ENCODE data around the gene IKZF1.
A peak's percentile ranks its signal among the peaks of the same experiment; 100 is the strongest.
"Not testable (repeated sequence)": the region's sequence is repeated elsewhere in the genome, so short reads cannot be mapped to it uniquely, and the experiment has no call there.

The IKZF1 gene

DNA sequence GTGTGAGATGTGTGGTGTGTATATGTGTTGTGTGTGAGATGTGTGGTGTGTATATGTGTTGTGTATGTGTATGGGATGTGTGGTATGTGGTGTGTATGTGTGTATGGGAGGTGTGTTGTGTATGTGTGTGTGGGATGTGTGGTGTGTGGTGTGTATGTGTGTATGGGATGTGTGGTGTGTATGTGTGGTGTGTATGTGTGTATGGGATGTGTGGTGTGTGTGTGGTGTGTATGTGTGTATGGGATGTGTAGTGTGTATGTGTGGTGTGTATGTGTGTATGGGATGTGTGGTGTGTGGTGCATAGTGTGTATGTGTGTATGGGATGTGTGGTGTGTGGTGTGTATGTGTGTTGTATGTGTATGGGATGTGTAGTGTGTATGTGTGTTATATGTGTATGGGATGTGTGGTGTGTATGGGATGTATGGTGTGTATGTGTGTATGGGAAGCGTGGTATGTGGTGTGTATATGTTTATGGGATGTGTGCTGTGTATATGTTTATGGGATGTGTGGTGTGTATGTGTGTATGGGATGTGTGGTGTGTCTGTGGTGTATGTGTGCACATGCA, 30.8 kb downstream of the IKZF1 start:
- DNase-seq = no peak

DNA sequence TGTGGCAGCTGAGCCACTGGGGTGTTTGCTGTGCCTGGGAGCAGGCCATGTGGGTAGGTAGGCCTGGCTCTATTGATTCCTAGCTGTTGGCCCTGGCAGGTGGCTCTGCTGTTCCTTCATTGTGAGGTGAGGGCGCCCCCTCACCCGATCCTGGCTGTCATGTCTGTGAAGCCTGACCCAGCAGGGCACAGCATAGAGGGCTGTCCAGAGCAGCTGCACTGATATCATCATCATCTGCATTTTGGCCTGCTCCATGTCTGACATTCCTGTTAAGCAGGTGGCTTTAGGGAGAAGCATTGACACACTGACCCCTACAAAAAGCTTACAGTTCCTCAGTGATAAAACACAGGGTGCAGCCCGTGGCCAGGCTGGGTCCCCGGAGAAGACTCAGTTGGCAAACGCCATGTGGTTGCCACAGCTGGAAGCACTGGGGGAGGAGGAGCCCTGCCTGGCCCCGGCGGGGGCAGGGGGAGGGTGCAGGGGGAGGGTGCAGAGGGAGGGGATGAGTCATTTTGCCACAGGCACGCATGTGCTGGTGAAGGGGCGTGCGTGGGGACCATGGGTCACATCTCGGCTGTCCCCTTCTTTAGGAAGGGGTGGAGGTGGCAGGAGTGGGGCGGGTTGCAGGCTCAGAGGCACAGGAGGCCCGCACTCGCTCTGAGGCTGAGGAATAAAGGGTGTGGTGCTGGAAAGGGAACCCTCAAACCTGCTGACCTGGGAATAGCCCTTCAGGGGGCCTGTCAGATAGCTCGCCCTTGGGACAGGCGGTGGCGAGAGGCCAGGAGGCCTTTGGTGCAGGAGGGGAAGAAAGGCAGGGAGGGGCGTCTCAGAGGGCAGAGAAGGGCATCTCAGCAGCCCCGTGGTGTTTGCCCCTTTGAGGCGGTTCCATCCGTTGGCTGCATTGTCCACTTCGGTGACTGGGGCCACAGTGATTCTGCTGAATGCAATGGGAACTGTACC, 31.6 kb downstream of the IKZF1 start:
- DNase-seq = peak; percentile 9

DNA sequence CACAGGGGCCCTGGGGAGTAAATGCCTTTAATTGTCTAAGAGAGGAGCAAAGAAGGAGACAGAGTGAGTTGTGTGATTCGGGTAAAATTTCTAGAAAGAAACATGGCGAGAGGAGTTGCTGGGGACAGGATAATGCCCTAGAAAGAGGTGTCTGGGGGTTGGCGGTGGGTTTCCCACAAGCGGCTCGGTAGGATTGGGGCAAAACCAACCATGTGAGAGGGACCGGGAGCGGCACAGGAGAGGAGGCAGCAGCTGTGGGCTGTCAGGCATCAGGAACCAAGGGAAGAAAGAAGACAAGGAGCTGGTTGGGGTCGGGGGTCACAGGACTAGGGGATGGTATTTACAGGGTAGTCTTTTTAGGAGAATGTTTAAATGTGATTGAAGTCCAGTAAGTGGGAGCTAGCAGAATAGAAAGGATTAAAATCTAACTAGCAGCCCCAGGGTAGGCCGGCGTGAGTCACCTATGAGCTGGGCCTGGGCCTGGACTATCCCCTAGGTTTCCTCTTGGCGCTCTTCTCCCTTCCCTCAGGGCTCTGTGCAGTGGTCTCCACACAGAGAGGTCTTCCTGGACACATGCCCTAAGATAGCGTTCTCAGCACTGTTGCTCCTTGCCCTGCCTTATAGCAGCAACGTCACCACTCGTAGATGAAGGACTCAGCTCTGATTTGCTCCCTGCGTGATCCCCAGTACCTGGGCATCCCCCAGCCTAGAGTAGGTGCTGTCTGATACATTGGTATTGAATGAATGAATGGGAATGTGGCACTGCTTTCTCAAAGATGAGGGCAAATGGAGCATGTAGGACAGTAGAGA, 32.6 kb downstream of the IKZF1 start:
- DNase-seq = no peak

DNA sequence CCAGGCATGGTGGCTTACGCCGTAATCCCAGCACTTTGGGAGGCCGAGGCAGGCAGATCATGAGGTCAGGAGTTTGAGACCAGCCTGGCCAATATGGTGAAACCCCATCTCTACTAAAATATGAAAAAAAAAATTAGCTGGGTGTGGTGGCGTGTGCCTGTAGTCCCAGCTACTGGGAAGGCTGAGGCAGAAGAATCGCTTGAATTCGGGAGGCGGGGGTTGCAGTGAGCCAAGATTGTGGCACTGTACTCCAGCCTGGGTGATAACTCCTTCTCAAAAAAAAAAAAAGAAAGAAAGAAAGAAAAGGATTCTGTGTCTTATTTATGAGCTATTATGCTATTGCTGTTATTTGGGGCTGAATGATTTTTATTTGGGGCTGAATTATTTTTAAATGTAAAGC, 35.0 kb downstream of the IKZF1 start:
- DNase-seq = not testable (repeated sequence)

DNA sequence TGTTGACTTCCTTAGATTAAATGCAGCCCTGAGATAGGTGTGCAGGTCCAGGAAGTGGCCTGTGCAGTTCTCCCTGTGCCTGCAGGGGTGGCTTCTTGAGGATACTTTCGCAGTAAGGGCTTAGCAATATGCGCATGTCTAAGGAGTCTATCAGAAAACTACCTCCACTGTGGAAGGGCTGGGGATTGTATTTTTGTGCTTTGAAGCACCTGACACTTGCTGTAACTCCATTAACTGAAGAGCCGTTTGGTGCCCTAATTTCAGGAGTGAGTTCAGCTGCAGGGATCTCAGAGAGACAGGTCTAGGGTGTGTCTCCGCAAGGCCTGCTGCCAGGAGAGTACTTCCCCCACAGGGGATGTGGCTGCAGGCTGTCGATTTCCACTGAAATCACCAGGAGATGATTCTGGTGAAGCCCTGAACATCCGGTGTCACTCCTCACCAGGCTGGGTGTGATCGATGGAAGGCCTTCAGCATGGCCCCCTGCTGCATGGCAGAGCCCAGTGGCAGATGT, 35.5 kb downstream of the IKZF1 start:
- DNase-seq = peak; percentile 38

DNA sequence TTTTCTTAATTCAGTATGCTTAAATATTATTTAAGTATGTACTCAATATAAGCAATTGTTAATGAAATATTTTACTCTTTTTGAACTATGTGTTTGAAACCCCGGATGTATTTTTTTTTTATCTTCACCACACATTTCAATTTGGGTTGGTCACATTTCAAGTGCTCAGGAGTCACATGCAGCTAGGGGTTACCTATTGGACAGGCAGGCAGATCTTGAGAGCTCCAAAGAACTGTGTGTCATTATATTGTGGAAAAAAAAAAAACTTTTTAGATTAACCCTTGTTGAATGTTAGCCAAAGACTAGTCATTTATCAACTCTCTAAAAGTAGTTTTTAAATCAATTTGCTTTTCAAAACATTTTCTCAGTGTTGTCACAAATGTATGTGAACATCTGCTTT, 37.2 kb downstream of the IKZF1 start:
- no peak for DNase-seq

DNA sequence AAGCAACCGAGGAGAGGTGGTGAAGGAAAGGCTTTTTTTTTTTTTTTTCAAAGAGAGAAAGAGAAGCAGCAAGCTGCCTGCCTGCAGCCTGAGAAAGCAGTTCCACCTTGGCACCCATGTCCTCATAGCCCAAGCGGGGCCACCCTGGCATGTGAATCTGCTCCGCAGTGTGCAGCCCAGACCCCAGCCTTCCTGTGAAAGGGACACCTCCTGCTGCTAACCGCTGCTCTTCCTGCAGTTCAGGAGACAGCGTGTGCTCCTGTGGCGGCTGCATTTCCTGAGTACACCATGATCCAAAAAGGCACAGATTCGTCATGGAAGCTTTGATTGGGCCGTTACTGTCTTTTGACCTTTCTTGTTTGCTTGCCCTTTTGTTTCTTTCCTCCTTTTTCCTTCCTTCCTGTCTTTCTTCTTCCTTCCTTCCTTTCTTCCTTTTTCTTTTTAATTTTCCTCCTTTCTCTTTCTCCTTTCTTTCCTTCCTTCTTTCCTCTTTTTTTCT, 38.1 kb downstream of the IKZF1 start:
- DNase-seq = no peak

DNA sequence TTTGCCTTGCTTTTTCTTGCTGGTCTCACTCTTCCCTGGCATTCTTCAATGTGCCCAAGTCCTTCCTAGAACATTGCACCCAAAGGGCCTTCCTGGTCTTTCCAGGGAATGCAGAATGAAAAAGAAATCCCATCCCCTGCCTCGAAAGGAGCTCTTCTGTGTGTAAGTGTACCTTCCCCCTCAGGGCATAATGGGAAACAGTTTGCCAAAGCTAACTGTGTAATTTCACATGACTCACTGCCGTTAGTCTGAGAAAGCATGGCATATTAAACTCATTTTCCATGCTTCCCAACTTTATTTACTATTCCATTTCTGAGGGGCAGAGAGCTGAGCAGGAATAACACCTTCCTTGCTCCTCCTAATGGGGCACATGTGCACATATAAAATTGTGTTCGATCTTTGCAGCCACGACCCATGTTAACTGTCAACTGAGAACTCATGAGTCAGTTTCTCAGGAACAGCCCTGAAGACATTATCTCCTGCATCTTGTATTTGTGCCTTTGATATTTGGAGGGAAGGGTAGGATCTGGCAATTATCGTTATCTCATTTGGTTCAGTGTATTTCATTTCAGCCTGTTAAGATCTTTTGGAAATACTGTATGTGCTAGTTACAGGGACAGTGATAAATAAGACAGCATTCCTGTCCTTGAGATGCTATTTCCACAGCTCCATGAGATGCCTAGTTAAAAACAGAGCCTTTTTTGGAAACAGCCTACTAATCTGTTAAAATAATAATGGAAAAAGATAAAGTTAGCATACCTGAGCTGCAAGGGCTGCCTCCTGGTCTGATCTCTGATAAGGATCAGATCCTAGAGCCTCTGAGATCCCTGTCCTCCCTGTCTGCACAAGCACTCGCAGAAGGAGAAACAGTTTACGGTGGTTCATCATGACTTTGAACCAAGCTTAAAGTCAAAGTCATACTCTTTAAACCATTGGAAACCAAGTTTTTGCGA, 42.3 kb downstream of the IKZF1 start:
- no peak for DNase-seq

DNA sequence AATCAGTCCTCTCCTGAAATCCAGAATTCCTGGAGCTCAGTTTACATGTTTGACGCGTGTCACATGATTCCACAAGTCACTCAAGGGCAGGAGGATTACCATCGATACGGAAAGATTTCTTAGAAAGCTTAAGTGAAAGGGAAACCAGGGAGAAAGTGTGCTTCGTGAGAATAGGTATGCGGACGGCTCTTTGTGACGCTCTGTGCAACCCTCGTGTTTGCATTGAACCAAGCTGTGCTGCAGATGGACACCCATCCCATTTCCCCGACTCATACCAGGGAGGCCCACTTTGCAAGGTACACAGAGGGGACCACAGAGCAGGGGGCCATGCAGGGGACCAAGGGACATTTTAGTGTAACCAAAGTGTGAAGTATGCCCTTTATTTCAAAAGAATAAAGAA, 43.2 kb downstream of the IKZF1 start:
- no peak for DNase-seq

DNA sequence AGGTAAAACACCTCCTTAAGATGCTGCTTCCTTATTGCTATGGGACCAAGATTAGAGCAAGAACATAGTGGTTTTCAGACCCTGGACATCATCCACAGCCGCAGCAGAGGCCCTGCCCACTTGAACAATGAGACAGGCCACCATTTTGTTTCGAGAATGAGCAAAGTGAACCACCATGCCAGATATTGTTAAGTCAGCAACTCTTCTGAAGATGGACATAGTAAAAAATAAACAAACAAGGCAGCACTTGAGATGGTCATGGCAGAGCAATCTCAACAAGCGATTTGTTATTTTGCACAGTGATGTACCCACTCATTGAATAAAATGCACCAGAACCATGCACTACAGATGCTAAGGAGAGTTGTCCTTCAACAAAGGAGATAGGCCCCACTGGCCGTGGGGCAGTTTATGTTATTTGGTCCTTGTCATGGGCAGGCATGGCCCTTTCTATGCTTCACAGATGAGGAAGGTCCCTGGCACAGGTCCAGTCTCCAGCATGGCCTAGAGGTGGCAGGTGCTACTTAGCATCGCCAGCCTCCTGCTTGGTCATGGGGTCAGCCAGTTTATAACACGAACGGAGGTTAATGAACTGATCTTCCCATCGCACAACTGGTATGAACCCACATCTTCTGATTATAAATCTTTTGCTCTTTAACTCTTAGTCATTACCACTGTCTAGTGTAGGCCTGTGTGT, 44.1 kb downstream of the IKZF1 start:
- DNase-seq = no peak

DNA sequence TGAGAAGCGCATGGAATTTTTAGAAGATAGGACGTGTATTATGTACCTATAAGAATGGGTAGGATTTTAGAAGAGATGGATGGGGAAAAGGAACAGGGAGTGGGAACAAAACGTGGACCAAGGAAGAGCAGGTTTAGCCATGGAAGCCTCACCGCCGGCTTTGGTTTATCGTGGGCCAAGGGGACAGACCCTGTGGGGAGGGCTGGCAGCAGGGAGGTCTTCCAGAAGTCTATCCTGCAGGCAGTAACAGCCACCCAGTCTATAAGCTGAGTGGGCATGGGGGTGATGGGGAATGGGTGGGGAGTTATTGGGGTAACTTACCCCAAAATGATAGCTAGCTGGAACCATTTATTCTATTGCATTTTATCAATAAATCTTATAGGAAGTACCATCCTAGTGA, 44.9 kb downstream of the IKZF1 start:
- DNase-seq = no peak

DNA sequence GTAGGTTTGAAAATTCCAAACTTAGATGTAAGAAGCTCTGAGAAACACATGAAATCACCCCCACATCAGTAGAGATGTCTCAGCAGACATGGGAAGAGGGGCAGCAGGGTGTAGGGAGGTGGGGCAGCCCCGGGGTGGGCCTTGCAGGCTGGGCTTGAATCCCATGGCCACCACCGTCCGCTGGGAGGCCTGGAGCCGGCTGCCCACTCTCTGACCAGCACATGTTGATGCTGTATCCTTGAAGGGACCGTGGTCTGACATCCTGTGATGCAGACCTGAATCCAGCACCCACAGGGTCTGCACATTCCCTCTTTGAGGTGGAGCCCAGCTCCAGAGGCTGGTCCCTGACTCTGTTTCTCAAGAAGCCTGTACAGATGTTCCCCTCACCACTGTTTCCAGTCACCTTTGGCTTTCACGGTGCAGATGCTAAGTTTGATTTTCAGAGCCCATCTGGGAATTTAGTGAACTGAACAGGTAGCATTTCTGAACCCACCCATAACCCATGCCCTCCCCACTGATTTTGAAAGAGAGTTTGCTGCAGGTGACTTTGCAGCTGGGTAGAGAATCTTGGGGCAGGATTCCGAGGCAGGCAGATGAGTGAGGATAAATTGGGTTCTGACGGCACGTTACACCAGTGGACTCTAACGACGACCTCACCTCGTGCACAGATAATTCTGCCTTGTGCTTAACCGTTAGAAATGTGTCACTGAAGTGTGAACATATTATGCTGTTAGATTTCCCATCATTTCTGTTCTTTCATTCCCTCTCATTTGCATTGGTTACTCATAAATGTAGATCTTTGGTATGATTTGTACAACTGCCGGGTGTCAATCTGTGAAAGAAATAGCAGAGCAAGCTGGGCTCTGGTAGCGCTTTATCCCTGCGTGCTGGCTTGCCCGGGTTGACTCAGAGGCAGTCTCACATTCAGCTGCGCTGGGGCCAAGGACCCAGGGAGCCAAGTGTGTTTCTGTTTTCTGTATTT, 45.7 kb downstream of the IKZF1 start:
- no peak for DNase-seq

DNA sequence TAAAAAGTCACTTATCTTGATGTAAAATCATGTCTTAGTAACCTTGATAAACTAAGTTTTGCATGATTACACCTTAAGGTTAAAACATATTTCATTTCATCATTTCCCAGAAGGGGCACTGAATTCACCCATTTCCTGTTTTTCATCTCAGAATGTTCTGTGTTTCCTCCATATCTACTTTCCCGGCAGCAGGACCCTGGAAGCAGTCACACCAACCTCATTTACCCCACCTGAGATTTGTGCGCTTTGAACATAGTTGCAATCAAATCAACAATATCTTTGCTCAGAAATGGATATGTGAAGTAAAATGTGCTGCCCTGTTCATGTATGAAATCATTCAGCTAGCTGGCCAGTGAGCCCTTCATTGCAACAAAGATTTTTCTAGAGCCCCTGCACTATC, 46.8 kb downstream of the IKZF1 start:
- no peak for DNase-seq

DNA sequence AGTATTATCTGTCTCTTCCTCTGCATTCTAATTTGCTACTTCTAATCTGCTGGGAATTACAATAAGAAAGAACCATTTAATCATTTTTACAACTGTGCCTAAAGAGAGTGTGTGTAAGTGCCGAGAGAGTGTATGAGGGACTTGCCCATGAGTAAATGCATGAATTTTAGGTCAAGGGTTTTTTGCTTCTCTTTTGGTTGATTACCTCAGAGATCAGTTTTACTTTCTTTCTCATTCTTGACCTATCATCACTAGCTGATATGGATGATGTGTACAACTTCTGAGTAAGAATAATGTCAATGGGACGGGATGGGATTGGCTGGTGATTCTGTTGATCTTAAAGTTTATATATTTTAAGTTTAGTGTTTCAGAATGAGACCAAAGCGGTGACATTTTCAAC, 47.8 kb downstream of the IKZF1 start:
- DNase-seq = no peak

DNA sequence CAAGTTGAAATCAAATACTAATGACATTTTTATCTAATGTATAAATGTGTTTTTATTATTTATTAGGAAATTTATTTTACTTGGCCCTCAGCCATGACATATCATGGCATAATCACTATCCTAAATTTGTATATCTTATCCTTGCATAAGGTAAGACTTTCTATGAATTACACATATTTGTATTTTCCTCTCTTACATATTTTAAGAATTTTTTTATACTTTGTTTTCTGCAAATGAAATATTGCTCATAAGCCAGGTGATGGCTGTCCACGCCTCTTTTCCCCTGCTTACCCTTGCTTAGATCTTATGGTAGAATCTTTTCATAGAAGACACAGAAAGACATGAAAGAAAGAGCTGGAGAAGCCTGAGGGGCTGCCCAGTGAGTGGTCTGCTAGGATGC, 48.2 kb downstream of the IKZF1 start:
- no peak for DNase-seq

DNA sequence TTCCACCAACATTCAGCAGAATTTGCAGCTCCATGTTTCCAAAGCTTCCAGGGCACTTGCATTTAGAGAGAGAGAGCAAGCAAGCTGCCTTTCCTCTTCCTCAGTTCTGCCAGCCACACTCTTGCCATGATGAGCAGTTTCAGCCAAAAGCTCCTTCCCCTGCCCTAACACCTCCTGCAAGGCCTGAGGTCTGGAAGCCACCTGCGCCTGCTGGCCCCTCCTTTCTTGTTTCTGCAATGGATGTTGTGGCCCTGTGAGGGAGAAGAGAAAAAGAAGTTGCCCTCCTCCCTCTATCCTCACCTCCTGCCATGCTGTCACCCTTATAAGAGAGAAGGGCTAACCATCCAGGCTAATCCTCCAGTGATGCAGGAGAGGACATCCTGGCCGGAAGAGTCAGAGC, 48.7 kb downstream of the IKZF1 start:
- no peak for DNase-seq

DNA sequence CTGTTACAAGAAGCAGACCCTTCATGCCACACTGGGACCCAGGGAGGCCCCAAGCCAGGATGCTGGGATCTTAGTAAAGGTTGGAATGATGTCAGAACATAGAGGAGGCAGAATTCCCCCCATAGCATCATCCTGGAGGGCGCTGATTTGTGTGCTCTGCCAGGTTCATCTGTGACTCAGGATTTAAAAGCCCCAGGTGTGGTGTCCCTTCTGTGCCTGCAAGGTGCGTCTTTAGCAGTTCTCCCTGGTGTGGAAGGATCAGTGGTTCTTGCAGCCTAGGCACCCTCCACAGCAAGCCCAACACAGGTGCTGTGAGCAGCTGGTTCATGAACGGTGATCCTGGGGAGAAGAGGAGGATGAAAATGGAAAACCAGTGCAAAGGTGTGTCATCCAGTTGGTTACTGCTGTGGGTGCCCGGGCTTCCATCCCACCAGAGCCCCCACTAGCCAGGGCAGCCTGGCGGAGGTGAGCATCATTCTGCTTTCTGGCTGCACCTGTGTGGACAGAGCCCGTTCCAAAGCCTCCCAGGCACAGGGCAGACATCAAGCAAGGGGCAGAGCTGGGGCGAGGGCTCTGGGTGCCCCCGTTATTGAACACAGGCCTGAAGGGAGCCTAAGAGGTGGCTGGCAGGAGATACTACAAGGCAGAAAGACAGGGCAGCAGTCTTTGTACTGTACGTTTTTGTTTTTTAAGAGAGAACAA, 49.5 kb downstream of the IKZF1 start:
- DNase-seq = no peak

DNA sequence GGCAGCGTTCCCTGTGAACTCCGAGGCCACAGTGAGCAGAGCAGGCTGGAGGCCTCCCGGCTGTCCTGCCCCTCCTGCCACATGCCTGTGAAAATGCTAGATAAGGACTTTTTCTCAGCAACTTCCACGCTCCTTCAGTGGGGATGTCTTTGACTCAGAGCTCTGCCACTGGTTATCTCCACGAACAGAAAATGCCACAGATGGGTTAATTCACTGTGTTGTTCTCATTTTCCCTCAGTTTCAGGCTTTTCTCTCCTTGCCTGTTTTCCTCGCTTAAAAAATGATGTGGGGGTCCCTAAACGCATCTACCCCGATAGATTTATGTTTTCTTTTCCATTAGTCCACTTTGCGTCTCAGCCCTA, 51.3 kb downstream of the IKZF1 start:
- no peak for DNase-seq

DNA sequence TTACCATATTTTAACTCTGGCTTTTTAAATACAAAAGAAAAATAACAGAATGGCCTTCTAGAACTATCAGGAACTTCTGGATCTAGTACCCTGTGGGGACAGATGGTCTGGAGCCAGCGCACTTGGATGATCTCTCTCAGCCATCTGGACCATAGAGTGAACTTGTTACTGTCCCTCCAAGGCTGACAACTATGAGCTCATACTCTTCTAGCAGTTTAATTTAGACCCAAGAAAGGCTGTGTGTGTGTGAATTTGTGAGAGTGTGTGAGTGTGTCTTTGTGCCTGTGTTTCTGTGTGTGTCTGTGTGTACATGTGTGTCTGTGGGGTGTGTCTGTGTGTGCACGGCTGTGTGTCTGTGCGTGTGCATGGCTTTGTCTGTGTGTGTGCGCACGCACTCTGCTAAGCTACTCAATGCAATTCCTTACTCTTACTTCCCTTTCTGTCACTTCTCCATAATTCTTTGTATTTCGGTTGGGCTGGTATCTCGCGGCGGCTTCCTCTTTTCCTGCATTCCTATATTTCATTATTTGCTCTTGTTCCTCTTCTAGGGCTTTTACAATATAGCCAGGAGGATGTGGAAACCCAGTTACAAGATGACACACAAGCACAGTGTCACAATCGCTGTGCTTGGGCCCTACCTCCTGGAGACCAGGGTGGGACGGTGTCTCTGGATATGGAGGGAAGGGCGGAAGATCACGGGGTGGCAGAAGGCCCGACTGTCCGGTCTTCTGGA, 51.9 kb downstream of the IKZF1 start:
- no peak for DNase-seq
